Measurements from ENCODE around the gene ITGA11. TPM values are rescaled to one million over a fixed set of nuclear protein-coding genes. Genes with fewer than 3 reads are reported as not detected.

ITGA11 gene
- total RNA-seq, 2 experiments from 2014 or later: 0.19 TPM; not detected in 1

GRCh38 chr15:68447976-68448755 lies 16.2 kb upstream of the ITGA11 start:
- POLR2A ChIA-PET: no interaction called here

GRCh38 chr15:68447209-68447608 lies 15.2 kb upstream of the ITGA11 start:
- POLR2A ChIA-PET: no interaction called here
- CTCF ChIA-PET: no interaction called here

More at GRCh38 chr15:68447976-68448755, 16.2 kb upstream of the ITGA11 start:
- CTCF ChIA-PET: no interaction called here

- CTCF ChIA-PET: no interaction called here
Observed at GRCh38 chr15:68445351-68445750, 13.4 kb upstream of the ITGA11 start.

GRCh38 chr15:68444336-68444735 lies 12.4 kb upstream of the ITGA11 start:
- POLR2A ChIA-PET: no interaction called here
- CTCF ChIA-PET: no interaction called here

More at GRCh38 chr15:68445351-68445750, 13.4 kb upstream of the ITGA11 start:
- POLR2A ChIA-PET: no interaction called here

- POLR2A ChIA-PET: no interaction called here
- CTCF ChIA-PET: no interaction called here
Observed at GRCh38 chr15:68442903-68443302, 10.9 kb upstream of the ITGA11 start.

- CTCF ChIA-PET: no interaction called here
- POLR2A ChIA-PET: no interaction called here
Observed at GRCh38 chr15:68442041-68442440, 10.1 kb upstream of the ITGA11 start.

GRCh38 chr15:68441045-68441743 lies 9.2 kb upstream of the ITGA11 start:
- CTCF ChIA-PET: no interaction called here
- POLR2A ChIA-PET: no interaction called here

GRCh38 chr15:68440136-68440535 lies 8.2 kb upstream of the ITGA11 start:
- ChIA-PET POLR2A (no interaction called here), CTCF (no interaction called here)

- ChIA-PET POLR2A (no interaction called here), CTCF (no interaction called here)
Observed at GRCh38 chr15:68439506-68439905, 7.5 kb upstream of the ITGA11 start.

- ChIA-PET POLR2A (no interaction called here), CTCF (no interaction called here)
Observed at GRCh38 chr15:68436680-68437079, 4.7 kb upstream of the ITGA11 start.

GRCh38 chr15:68435966-68436365 lies 4.0 kb upstream of the ITGA11 start:
- CTCF ChIA-PET: no interaction called here
- POLR2A ChIA-PET: no interaction called here

GRCh38 chr15:68434021-68434420 lies 2.1 kb upstream of the ITGA11 start:
- CTCF ChIA-PET: interaction anchor here (0.6 kb wide), 1 partner anchor 125 kb away, joined by 3 read pairs; no protein-coding TSS in a partner anchor
- POLR2A ChIA-PET: no interaction called here

- ChIA-PET CTCF (interaction anchor here (0.6 kb wide), 1 partner anchor 126 kb away, joined by 3 read pairs; no protein-coding TSS in a partner anchor), POLR2A (no interaction called here)
Observed at GRCh38 chr15:68433551-68433950, 1.6 kb upstream of the ITGA11 start.

GRCh38 chr15:68432441-68433064 lies 590 bp upstream of the ITGA11 start:
- CTCF ChIA-PET: no interaction called here
- POLR2A ChIA-PET: no interaction called here

- CTCF ChIA-PET: no interaction called here
- POLR2A ChIA-PET: no interaction called here
Observed at GRCh38 chr15:68431037-68431791, 749 bp downstream of the ITGA11 start.

- ChIA-PET POLR2A (no interaction called here), CTCF (no interaction called here)
Observed at GRCh38 chr15:68430471-68431036, 1.4 kb downstream of the ITGA11 start.

GRCh38 chr15:68429691-68430470 lies 2.1 kb downstream of the ITGA11 start:
- CTCF ChIA-PET: no interaction called here
- POLR2A ChIA-PET: no interaction called here

GRCh38 chr15:68428431-68428940 lies 3.5 kb downstream of the ITGA11 start:
- CTCF ChIA-PET: no interaction called here
- POLR2A ChIA-PET: no interaction called here

GRCh38 chr15:68427963-68428362 lies 4.0 kb downstream of the ITGA11 start:
- CTCF ChIA-PET: no interaction called here
- POLR2A ChIA-PET: no interaction called here
